Ascending aorta (tissue), 2 donors: ENCODE data around the gene PITPNC1. TPM values are rescaled to one million over a fixed set of nuclear protein-coding genes. Genes with fewer than 3 reads are reported as not detected.

Experiments
- DNase-seq, 2 donors: peaks; one replicate each; pipeline ENCODE4 v3.0.0-alpha.2; 2019; ENCODE audit warnings: low spot score in 2 of 2
- H3K27ac ChIP-seq, 2 donors: fragments of 200-600 bp; sonication (generic); one replicate each; pipeline ENCODE4 v1.5.1; 2016 to 2017; ENCODE audit warnings: mild to moderate bottlenecking in 1 of 2
- H3K27me3 ChIP-seq: fragments of 200-600 bp; sonication (generic); one replicate; pipeline ENCODE4 v1.5.1; 2017
- H3K36me3 ChIP-seq, 2 donors: fragments of 200-600 bp; sonication (generic); one replicate each; pipeline ENCODE4 v1.5.1; 2016
- H3K4me1 ChIP-seq, 2 donors: fragments of 200-600 bp; sonication (generic); one replicate each; pipeline ENCODE4 v1.5.1; 2016 to 2017; ENCODE audit warnings: mild to moderate bottlenecking in 1 of 2
- H3K4me3 ChIP-seq, 2 donors: fragments of 200-600 bp; sonication (generic); one replicate each; pipeline ENCODE4 v1.5.1; 2016 to 2017; ENCODE audit warnings: mild to moderate bottlenecking in 1 of 2
- H3K9me3 ChIP-seq, 2 donors: fragments of 200-600 bp; sonication (generic); one replicate each; pipeline ENCODE4 v1.5.1; 2016
- CTCF ChIP-seq, 3 experiments: fragments of 200-600 bp in 2 of 3; fragments of 450-650 bp in 1 of 3; sonication (generic) in 2 of 3; IDR thresholded peaks; one replicate each; pipeline ENCODE4 v1.5.1; 2016 to 2019; ENCODE audit warnings: antibody characterized with exemption in 3 of 3, mild to moderate bottlenecking in 1 of 3, moderate library complexity in 1 of 3
- intact Hi-C: fragments of 100-400 bp; cut with DNase I; formaldehyde crosslinking; loops from one replicate; pipeline ENCODE4 v1.15.1; 2023
- total RNA-seq: library from RNA; depleted of rRNA; stranded (reverse); fragments of >200 nt; gene quantifications from one replicate; pipeline ENCODE4 v1.1.0, GENCODE V29; 2016

Gene PITPNC1
- total RNA-seq, 1 donor from 2014 or later: 10.9 TPM

GRCh38 chr17:67672592-67673335 lies 295.7 kb downstream of the PITPNC1 start:
- H3K4me3 ChIP-seq: no peak overlapping the region
- no peaks in the 10 kb centered on the region for H3K9me3 ChIP-seq
- TF ChIP-seq CTCF (IDR thresholded peaks at IDR 0.05): no peak
- DNase-seq: no peak
- H3K27ac ChIP-seq: no peak overlapping the region
- intact Hi-C loops: no loop called here
- no peaks in the 10 kb centered on the region for H3K27me3 ChIP-seq
- no peaks in the 10 kb centered on the region for H3K36me3 ChIP-seq
- no peaks in the 10 kb centered on the region for H3K4me1 ChIP-seq

DNA sequence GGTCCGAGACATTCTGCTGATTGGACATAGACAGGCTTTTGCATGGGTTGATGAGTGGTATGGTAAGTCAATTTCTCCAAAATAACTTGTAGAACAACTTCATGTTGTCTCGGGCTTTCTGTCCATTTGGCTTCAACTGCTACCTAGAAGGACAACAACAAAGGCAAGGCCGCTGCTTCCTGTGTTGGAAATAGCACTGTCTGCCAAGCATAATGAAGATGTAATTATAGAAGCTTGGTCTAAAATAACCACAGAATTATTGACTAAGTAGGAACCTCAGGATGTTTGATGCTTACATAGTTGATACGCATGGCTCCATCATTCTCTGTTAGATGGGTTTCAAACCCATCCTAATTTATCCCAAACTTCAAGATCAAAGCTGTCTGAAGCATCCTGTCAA lies 298.4 kb downstream of the PITPNC1 start:
- TF ChIP-seq CTCF (IDR thresholded peaks at IDR 0.05): no peak
- intact Hi-C loops: no loop called here
- no peak for DNase-seq

DNA sequence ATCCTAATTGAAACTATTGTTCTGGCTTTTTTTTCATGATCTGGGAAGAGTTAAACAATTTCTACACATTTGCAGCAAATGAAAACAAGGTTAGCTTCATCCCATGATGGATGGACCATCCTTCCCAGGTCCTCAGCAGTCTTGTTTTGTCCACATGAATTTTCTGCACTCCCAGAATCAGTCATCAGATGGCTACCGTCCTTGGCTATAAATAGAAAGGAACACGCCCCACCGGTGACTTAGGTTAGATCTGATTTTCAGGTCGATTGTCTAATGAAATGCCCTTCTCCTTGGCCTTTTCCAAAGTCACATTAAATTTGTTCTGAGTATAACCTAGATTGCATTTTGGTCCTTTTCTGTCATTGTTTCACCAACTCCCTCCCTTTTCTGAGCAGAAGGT lies 299.2 kb downstream of the PITPNC1 start:
- H3K4me3 ChIP-seq: no peak overlapping the region
- no peaks in the 10 kb centered on the region for H3K9me3 ChIP-seq
- no peaks in the 10 kb centered on the region for H3K4me1 ChIP-seq
- no peak for TF ChIP-seq CTCF (IDR thresholded peaks at IDR 0.05)
- no peak for DNase-seq
- intact Hi-C loops: no loop called here
- no peaks in the 10 kb centered on the region for H3K27me3 ChIP-seq
- H3K36me3 ChIP-seq: no peaks in the 10 kb centered on the region
- no peak overlapping the region for H3K27ac ChIP-seq

More for the DNA sequence above, 298.4 kb downstream of the PITPNC1 start:
- no peak overlapping the region for H3K27ac ChIP-seq
- no peak overlapping the region for H3K4me3 ChIP-seq
- no peaks in the 10 kb centered on the region for H3K36me3 ChIP-seq
- no peaks in the 10 kb centered on the region for H3K4me1 ChIP-seq
- no peaks in the 10 kb centered on the region for H3K27me3 ChIP-seq
- H3K9me3 ChIP-seq: no peaks in the 10 kb centered on the region

GRCh38 chr17:67678414-67678813 lies 301.3 kb downstream of the PITPNC1 start:
- no peaks in the 10 kb centered on the region for H3K9me3 ChIP-seq
- H3K27ac ChIP-seq: no peak overlapping the region
- no peaks in the 10 kb centered on the region for H3K4me1 ChIP-seq
- intact Hi-C loops: no loop called here
- H3K4me3 ChIP-seq: no peak overlapping the region
- TF ChIP-seq CTCF (IDR thresholded peaks at IDR 0.05): no peak
- H3K27me3 ChIP-seq: no peaks in the 10 kb centered on the region
- no peaks in the 10 kb centered on the region for H3K36me3 ChIP-seq
- DNase-seq: no peak

DNA sequence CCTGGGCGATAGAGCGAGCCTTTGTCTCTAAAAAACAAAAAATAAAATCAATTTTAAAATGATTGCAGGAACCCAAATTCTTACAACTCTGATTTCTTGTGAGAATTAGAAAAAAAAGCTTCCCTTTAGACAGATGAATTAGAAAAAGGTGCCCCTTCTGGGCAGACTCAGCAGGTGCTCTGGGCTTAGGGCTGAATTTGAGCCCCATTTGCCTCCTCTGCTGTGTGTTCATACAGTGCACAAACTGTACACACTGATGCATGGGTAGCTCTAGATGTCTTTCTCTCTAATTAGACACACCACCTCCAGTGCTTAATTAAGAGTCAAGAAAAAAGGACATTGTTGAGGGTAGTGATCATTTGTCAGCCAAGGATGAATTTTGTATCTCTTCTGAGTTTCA lies 302.1 kb downstream of the PITPNC1 start:
- no peak overlapping the region for H3K4me3 ChIP-seq
- TF ChIP-seq CTCF (IDR thresholded peaks at IDR 0.05): no peak
- H3K9me3 ChIP-seq: no peaks in the 10 kb centered on the region
- no peaks in the 10 kb centered on the region for H3K27me3 ChIP-seq
- intact Hi-C loops: no loop called here
- H3K36me3 ChIP-seq: no peaks in the 10 kb centered on the region
- DNase-seq: no peak
- H3K4me1 ChIP-seq: no peaks in the 10 kb centered on the region
- no peak overlapping the region for H3K27ac ChIP-seq

GRCh38 chr17:67679721-67680120 lies 302.6 kb downstream of the PITPNC1 start:
- Histone ChIP-seq H3K9me3 (no peaks in the 10 kb centered on the region), H3K4me1 (no peaks in the 10 kb centered on the region), H3K27me3 (no peaks in the 10 kb centered on the region), H3K4me3 (no peak overlapping the region), H3K27ac (no peak overlapping the region), H3K36me3 (no peaks in the 10 kb centered on the region)
- no peak for DNase-seq
- intact Hi-C loops: no loop called here
- TF ChIP-seq CTCF (IDR thresholded peaks at IDR 0.05): no peak
